Nephron (organoid): ENCODE results near the gene PTRHD1.
"Not testable (repeated sequence)": the region's sequence is repeated elsewhere in the genome, so short reads cannot be mapped to it uniquely, and the experiment has no call there.

Experiments used
- H3K27ac Mint-ChIP-seq, 3 experiments: 2 replicates each; pipeline ENCODE4 v1.8.0; 2020; ENCODE audit warnings: mixed read lengths in 3 of 3, mild to moderate bottlenecking in 2 of 3, moderate library complexity in 1 of 3
- H3K27me3 Mint-ChIP-seq: 2 replicates; pipeline ENCODE4 v1.8.0; 2021; ENCODE audit warnings: low read depth, mild to moderate bottlenecking, moderate library complexity, mixed read lengths
- H3K36me3 Mint-ChIP-seq: 2 replicates; pipeline ENCODE4 v1.8.0; 2020; ENCODE audit warnings: low read depth, mixed read lengths
- H3K4me1 Mint-ChIP-seq: 2 replicates; pipeline ENCODE4 v1.8.0; 2020; ENCODE audit warnings: mixed read lengths
- H3K4me3 Mint-ChIP-seq, 3 experiments: 2 replicates each; pipeline ENCODE4 v1.8.0; 2020; ENCODE audit warnings: mild to moderate bottlenecking in 3 of 3, mixed read lengths in 3 of 3, moderate library complexity in 2 of 3
- H3K9me3 Mint-ChIP-seq: 2 replicates; pipeline ENCODE4 v1.8.0; 2020; ENCODE audit warnings: mixed read lengths
- CTCF ChIP-seq, 3 experiments: fragments of 200-600 bp; sonication (generic); IDR thresholded peaks; one replicate each; pipeline ENCODE4 v1.5.0; 2021; ENCODE audit warnings: antibody characterized with exemption in 3 of 3; ENCODE audit not compliant: unreplicated experiment in 3 of 3

The PTRHD1 gene

DNA sequence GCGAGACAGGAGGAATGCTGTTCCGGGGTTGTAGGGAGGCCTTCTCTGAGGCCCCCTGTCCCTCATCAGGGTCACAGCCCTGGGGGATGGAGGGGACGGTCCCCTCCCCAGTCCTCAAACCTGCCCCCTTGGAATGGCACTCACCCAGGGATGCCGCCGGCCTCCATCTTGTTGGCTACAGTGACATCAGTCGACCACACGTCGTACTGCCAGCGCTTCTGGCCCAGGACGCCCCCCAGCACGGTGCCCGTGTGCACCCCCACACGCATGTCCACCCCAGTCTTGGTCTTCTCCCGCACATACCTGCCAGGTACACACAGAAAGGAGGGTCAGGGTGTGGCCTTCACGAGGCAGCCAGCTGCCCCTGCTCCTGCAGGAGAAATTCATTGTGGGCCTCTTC lies 46.5 kb upstream of the PTRHD1 start:
- no peak overlapping the region for H3K4me3 Mint-ChIP-seq
- no peaks in the 10 kb centered on the region for H3K9me3 Mint-ChIP-seq
- no peaks in the 10 kb centered on the region for H3K4me1 Mint-ChIP-seq
- no peak for TF ChIP-seq CTCF (IDR thresholded peaks at IDR 0.05; ENCODE audit: unreplicated experiment in 3 of 3)
- H3K27me3 Mint-ChIP-seq = no peaks in the 10 kb centered on the region
- H3K36me3 Mint-ChIP-seq = peaks cover 12% of the 10 kb centered on the region
- no peak overlapping the region for H3K27ac Mint-ChIP-seq

DNA sequence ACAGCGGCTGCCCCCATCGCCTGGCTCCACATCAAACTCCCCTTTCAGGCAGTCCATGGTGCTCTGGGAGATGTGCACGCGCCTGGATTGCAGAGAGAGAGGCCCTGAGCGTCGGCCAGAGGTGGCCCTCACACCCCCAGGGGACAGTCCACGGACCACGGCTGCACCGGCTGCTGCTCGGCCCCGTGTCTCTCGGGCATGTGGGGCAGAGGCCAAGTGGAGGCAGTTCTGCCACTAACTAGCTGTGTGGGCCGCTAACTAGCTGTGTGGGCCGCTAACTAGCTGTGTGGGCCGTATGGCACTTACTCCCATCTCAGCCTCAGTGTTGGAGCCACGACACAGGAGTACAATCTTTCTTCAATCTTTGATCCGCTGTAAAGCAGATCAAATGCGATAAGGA lies 45.4 kb upstream of the PTRHD1 start:
- H3K4me1 Mint-ChIP-seq = peaks cover 1% of the 10 kb centered on the region
- H3K27ac Mint-ChIP-seq = no peak overlapping the region
- peaks cover 14% of the 10 kb centered on the region for H3K36me3 Mint-ChIP-seq
- TF ChIP-seq CTCF (IDR thresholded peaks at IDR 0.05; ENCODE audit: unreplicated experiment in 3 of 3) = no peak
- no peaks in the 10 kb centered on the region for H3K9me3 Mint-ChIP-seq
- H3K4me3 Mint-ChIP-seq = no peak overlapping the region
- H3K27me3 Mint-ChIP-seq = no peaks in the 10 kb centered on the region

DNA sequence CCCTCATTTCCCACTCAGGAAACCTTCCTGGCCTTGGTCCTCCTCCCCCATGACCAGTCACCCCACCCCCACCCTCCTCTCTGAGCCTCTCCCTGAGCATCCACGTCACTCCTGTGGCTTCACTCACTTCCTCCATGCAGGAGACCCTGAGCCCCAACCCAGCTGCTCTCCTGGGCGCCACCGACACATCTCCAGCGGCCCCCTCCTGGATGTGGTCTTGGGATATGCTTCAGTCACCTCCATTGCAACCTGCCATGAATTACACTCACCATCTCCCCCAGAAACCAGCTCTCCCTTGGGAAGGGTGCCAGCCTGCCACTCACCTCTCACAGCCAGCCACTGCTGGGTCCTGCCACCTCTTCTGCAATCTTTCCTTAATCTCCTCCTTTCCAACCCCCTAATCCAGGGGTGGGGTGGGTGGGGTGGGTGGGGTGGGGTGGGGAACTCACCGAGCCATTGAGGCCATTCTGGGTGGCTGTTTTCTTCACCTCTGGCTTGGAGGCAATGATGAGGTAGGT lies 44.9 kb upstream of the PTRHD1 start:
- peaks cover 6% of the 10 kb centered on the region for H3K4me1 Mint-ChIP-seq
- no peaks in the 10 kb centered on the region for H3K27me3 Mint-ChIP-seq
- H3K9me3 Mint-ChIP-seq = no peaks in the 10 kb centered on the region
- peaks cover 14% of the 10 kb centered on the region for H3K36me3 Mint-ChIP-seq
- no peak for TF ChIP-seq CTCF (IDR thresholded peaks at IDR 0.05; ENCODE audit: unreplicated experiment in 3 of 3)
- H3K27ac Mint-ChIP-seq = no peak overlapping the region
- H3K4me3 Mint-ChIP-seq = no peak overlapping the region

- no peak for TF ChIP-seq CTCF (IDR thresholded peaks at IDR 0.05; ENCODE audit: unreplicated experiment in 3 of 3)
Observed at GRCh38 chr2:24836706-24837105, 43.5 kb upstream of the PTRHD1 start.

GRCh38 chr2:24836206-24836605 lies 43.0 kb upstream of the PTRHD1 start:
- H3K27me3 Mint-ChIP-seq = peaks cover 6% of the 10 kb centered on the region
- H3K36me3 Mint-ChIP-seq = peaks cover 14% of the 10 kb centered on the region
- no peak overlapping the region for H3K27ac Mint-ChIP-seq
- H3K9me3 Mint-ChIP-seq = no peaks in the 10 kb centered on the region
- no peak for TF ChIP-seq CTCF (IDR thresholded peaks at IDR 0.05; ENCODE audit: unreplicated experiment in 3 of 3)
- H3K4me3 Mint-ChIP-seq = no peak overlapping the region
- peaks cover 15% of the 10 kb centered on the region for H3K4me1 Mint-ChIP-seq

More at GRCh38 chr2:24836706-24837105, 43.5 kb upstream of the PTRHD1 start:
- Mint-ChIP-seq H3K9me3 (no peaks in the 10 kb centered on the region), H3K27me3 (peaks cover 6% of the 10 kb centered on the region), H3K36me3 (peaks cover 14% of the 10 kb centered on the region), H3K27ac (no peak overlapping the region), H3K4me1 (peaks cover 15% of the 10 kb centered on the region), H3K4me3 (no peak overlapping the region)

DNA sequence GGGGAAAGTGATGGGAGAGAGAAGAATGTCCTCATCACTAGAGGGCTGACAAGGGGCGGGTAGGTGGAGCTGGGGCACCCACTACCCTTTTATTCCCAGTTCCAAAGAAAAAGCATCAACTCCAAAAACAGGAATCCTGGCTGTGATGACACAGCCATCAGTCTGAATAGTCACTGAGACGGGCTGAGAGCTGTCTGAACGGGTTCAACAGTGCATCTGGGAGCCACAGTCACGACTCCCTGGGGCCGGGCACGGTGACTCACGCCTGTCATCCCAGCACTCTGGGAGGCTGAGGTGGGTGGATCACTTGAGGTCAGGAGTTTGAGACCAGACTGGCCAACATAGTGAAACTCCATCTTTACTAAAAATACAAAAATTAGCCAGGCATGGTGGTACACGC lies 42.2 kb upstream of the PTRHD1 start:
- not testable (repeated sequence) for H3K27ac Mint-ChIP-seq, H3K27me3 Mint-ChIP-seq, H3K9me3 Mint-ChIP-seq, H3K4me3 Mint-ChIP-seq
- peaks cover 14% of the 10 kb centered on the region for H3K36me3 Mint-ChIP-seq
- H3K4me1 Mint-ChIP-seq = peaks cover 15% of the 10 kb centered on the region
